Right hindlimb (tissue), 1 donor: ENCODE data around the gene IL20.

Source experiments
- DNase-seq: peaks from one replicate; pipeline ENCODE4 v3.0.0-alpha.2; 2018

Gene IL20

GRCh38 chr1:206882555-206882954 is 17.1 kb downstream of the IL20 start:
- no peak for DNase-seq

DNA sequence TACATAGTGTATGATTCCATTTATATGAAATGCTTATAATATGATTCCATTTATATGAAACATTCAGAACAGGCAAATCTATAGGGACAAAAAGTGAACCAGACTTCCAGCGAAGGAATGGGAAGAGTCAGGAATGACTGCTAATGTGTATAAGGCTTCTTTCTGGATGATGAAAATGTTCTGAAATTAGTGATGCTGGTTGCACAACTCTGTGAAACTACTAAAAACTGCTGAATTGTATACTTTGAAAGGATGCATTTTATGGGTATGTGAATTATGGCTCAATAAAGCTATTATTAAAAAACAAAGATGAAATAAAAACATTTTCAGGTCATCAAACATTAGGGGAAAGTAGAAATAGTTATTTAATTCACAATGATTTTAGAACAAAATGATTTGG is 17.7 kb downstream of the IL20 start:
- no peak for DNase-seq

DNA sequence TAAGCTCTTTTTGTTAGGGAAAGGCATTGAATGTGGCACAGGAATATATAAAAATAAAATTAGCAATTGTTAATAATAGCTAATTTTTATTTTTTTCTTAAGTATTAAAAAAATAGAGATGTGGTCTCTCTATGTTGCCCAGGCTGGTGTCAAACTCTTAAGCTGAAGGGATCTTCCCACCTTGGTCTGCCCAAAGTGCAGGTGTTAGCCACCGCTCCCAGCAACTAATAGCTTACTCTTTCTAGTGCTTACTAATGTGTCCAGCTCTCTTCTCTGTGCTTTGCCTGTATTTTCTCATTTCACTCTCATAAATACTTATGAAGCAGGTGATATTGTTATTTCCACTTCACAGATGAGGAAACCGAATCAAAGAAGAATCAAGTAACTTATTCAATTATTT is 18.5 kb downstream of the IL20 start:
- no peak for DNase-seq

DNA sequence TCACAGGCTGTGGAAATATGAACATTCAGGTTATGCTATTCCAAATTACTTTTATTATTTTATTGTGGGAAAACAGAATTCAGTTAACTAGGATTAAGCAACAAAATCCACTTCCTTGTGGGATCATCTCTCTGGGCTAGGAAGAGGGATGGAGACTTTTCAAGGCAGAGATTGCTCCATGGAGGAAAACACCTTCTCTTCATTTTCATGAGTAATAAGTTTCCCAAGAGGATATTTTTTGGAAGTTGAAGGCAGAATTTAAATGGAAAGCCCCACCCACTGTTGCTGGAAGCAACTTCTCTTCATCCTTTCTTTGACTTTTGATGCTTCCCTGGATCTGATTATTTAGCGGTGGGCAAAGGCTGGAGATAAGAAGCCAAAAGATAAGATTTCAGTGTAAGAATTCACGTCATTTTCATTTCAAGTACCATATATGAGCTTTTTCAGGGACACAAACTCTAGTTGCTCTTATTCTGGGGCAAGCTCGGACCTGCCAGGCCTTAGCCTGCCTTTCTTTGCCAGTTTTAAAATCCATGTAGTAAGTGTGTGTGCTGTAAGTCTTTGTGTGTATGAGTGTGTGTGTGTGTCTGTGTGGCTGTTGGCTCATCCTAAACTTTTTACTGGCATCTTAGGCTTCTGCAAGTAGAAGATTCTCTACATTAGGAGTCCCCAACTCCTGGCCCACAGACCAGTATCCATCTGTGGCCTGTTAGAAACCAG is 20.1 kb downstream of the IL20 start:
- DNase-seq: no peak

GRCh38 chr1:206886831-206887230 is 21.4 kb downstream of the IL20 start:
- no peak for DNase-seq

DNA sequence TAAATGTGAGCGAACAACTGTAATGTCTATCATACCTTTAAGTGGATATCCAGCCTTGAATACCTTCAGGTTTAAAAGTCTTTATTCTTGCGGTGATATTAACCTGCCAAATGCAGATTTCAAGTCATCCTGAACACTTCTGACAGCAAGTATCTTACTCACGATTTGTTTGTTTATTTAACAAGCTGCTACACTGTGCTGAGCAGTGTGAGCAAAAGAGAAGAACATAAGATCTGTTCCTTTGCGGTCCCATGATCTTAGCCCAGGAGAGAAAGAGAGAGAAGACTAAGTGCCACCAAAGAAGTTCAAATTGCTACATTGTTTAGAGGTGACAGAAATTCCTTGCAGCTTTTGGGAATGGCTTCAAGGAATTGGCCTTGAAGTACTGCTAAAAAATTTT is 22.3 kb downstream of the IL20 start:
- no peak for DNase-seq

DNA sequence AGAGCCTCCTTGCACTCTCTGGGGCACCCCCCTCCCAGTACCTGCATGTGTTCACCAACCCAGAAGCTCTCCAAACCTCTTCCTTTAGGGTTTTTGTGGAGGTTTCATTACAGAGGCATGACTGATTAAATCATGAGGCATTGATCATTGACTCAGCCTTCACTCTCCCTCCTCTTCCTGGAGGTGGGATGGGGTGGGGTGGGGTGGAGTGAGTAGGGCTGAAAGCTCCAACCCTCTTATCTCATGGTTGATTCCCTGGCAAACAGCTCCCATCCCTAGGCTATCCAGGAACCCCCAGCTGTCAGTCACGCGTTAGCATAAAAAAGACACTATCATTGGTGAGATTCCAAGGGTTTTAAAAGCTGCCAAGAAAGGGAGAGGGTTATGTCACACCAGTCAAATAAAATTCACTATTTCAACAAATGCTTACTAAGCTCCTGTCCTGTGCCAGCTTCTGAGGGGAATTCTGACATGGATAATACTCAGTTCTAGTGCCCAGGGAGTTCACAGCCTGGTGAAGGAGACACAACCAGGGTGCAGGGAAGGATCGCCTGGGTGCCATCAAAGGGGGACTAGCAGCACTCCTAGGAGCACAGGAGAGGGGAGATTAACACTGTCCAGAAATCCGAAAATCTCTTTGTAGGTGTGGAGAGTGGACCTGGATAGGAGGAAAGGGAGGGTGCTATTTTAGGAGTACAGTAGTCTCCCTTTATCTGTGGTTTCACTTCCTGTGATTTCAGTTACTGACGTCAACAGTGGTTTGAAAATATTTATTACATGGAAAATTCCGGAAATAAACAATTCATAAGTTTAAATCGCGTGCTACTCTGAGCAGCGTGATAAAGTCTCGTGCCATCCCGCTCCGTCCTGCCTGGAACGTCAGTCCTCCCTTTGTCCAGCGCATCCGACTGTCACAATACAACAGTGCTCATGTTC is 25.0 kb downstream of the IL20 start:
- no peak for DNase-seq

- DNase-seq: no peak
Observed at GRCh38 chr1:206891412-206891811, 26.0 kb downstream of the IL20 start.

DNA sequence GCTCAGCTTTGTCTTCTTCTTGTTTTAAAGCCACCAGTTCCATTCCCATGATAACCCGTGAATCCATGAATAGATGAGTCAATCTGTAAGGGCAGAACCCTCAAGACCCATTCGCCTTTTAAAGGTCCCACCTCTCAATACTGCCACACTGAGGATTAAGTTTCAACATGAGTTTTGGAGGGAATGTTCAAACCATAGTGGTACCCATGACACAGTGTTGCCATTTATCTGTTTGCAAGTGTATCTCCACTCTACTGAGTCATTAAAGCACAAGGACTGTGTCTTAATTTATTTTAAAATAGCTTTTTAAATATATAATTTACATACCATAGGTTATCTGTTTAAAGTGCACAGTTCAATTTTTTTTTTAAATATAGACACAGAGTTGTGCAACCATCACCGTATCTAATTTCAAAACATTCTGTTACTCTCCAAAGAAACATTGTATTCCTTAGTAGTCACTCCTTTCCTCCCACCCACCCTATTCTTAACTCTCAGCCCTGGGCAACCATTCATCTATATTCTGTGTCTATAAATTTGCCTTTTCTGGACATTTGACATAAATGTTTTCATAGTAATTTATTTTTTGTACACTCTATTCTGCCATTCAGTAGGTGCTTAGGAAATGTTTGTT is 27.0 kb downstream of the IL20 start:
- DNase-seq: no peak

DNA sequence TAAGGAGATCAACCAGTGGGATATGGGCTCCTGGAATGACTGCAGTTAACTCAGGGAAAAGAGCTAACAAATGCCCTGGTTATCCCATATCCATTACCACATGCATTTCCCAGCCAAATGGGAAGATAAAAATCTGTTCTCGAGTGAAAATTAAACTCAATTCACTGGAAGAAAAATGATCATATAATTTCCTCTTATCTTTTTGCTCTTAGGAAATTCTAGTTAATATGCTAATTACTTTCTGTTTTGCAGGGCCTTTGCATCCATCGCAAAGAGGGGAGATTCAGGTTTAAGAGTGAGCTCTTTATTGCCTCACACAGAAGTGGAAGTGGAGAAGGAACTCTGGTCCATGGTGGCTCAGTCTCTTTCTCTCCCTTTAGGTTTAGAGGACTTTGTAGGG is 28.0 kb downstream of the IL20 start:
- DNase-seq: no peak

DNA sequence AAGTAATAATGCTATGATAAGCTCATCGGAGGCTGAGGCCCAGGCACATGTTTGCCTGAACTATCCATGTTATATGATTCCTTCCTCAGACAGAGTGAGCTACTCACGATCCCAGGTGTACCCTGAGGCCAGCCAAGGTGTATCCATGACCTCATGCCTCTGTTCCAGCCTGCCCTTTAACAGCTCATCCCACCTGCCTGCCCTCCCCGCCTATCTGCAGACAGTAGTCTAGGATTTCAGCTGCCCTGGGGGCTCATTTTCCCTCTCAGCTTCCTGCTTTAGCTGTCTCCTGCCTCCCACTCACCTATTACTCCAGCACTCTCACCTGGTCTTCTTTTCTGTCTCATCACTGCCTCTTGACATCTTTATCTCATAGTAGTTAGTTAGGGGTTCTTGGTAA is 29.9 kb downstream of the IL20 start:
- DNase-seq: no peak

DNA sequence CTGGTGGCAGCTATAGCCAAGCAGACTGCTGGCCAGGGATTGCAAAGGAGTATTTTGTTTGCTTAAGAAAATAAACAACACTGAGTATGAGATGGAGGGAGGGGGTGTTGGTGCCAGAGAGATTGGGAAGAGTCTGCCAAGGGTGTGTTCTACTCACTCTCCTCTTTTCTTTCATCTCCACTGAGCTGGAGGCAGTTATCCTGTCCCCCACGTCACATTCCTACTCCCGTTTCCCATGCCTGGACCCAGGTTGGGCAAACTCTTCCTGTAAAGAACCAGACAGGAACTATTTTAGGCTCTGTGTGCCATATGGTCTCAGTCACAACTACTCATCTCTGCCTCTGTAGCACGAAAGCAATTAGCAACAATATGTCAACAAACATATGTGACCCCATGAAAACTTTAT is 30.4 kb downstream of the IL20 start:
- no peak for DNase-seq

- DNase-seq: no peak
Observed at GRCh38 chr1:206896261-206896660, 30.8 kb downstream of the IL20 start.

DNA sequence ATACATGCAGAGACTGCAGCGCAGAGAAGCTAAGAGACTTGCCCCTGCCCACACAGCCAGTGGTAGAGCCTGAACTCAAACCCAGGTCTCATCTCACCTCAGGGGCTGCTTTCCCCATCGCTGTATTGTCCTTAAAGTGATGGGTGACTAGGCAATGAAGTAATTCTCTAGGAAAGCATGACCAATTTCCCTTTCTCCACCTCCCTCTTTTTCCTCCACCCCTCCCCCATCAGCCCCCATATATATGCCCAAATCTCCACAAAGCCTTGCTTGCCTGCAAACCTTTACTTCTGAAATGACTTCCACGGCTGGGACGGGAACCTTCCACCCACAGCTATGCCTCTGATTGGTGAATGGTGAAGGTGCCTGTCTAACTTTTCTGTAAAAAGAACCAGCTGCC is 31.8 kb downstream of the IL20 start, which contains the start of gene IL24:
Gene IL24 (plus strand): TSS at position 269 of the 400 bp plus-strand sequence. CDS start 390 bp downstream, outside the sequence.
- DNase-seq: no peak

DNA sequence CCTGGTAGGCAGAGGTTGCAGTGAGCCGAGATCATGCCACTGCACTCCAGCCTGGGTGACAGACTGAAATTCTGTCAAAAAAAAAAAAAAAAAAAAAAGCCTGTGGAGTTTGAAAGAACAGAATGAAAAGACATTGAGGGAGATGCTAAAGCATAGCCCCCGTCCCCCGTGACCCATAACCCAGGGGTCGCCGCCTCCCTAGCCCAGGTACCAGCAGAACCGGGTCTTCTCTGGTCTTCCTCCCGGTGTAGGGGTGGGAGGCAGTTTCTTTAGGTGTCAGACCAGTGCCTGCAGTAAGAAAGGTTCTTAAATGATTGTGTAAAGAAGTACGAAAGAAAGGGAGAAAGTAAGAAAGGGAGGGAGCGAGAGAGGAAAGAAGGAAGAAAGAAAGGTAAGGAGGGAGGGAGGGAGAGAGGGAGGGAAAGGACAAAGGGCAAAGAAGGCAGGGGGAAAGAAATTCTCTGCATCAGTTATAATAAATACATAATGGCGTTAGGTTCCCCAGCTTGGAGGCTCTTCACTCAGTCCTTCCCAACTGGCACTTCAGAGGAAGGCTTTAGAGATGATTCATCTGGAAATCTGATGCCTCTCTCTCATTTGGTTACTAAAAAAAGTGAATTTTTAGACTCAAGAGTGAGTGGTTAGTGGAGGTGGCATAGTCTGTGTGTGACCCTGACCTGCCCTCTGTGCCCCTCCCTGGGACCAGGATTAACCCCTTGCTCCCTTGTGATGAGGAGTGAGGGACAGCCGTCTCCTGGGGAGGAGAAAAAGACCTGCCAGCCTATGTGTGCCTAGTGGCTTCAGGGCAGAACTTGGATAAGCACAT is 32.9 kb downstream of the IL20 start:
- no peak for DNase-seq

- DNase-seq: no peak
Observed at GRCh38 chr1:206898915-206899431, 33.5 kb downstream of the IL20 start.

DNA sequence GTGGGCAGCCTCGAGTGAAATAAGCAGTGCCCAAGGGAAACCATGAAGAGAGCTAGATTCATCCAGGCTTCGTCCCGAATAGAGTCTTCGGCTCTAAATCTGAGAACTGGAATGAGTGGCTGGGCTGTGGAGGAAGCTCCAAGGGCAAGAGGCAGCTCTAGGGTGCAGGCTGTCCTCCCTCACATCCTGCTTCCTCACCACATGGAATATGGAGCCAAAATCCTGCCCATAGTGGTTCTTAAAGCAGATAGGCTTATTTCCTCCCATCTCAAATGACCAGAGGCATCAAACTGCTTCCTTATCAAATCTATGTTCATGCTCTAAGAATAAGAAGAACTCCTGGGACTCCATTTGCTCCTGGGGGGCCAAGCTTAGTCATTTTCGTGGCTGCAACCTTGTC is 34.3 kb downstream of the IL20 start:
- no peak for DNase-seq

GRCh38 chr1:206900149-206900548 is 34.7 kb downstream of the IL20 start:
- DNase-seq: no peak

- DNase-seq: no peak
Observed at GRCh38 chr1:206901944-206902343, 36.5 kb downstream of the IL20 start.

GRCh38 chr1:206902702-206903101 is 37.3 kb downstream of the IL20 start:
- no peak for DNase-seq

- DNase-seq: no peak
Observed at GRCh38 chr1:206903687-206904086, 38.3 kb downstream of the IL20 start.

- no peak for DNase-seq
Observed at GRCh38 chr1:206904423-206905142, 39.2 kb downstream of the IL20 start.
